Measurements from ENCODE around the gene UBAP2. TPM values are rescaled to one million over a fixed set of nuclear protein-coding genes. Genes with fewer than 3 reads are reported as not detected.

The UBAP2 gene
- total RNA-seq, 2 donors from 2014 or later = 45.7 to 57.0 TPM

GRCh38 chr9:33931326-33931725 lies 117.4 kb downstream of the UBAP2 start:
- peaks cover 98% of the 10 kb centered on the region for H3K36me3 Mint-ChIP-seq (ENCODE audit: low read depth)
- no peak for ATAC-seq (replicated peaks)
- H3K9me3 Mint-ChIP-seq = no peaks in the 10 kb centered on the region
- no peak overlapping the region for H3K4me3 Mint-ChIP-seq
- H3K4me1 Mint-ChIP-seq = peaks cover 4% of the 10 kb centered on the region
- H3K27ac Mint-ChIP-seq = peak overlapping the region; percentile 53
- H3K27me3 Mint-ChIP-seq = no peaks in the 10 kb centered on the region

- peaks cover 95% of the 10 kb centered on the region for H3K36me3 Mint-ChIP-seq (ENCODE audit: low read depth)
- no peak overlapping the region for H3K4me3 Mint-ChIP-seq
- no peaks in the 10 kb centered on the region for H3K27me3 Mint-ChIP-seq
- H3K4me1 Mint-ChIP-seq = peaks cover 4% of the 10 kb centered on the region
- H3K27ac Mint-ChIP-seq = no peak overlapping the region
- ATAC-seq (replicated peaks) = no peak
- no peaks in the 10 kb centered on the region for H3K9me3 Mint-ChIP-seq
Observed at GRCh38 chr9:33927694-33928093, 121.0 kb downstream of the UBAP2 start.

GRCh38 chr9:33926746-33927485 lies 121.8 kb downstream of the UBAP2 start:
- Mint-ChIP-seq H3K4me1 (no peaks in the 10 kb centered on the region), H3K9me3 (no peaks in the 10 kb centered on the region), H3K27ac (no peak overlapping the region), H3K27me3 (no peaks in the 10 kb centered on the region), H3K4me3 (no peak overlapping the region), H3K36me3 (ENCODE audit: low read depth) (peaks cover 95% of the 10 kb centered on the region)
- ATAC-seq (replicated peaks) = no peak

DNA sequence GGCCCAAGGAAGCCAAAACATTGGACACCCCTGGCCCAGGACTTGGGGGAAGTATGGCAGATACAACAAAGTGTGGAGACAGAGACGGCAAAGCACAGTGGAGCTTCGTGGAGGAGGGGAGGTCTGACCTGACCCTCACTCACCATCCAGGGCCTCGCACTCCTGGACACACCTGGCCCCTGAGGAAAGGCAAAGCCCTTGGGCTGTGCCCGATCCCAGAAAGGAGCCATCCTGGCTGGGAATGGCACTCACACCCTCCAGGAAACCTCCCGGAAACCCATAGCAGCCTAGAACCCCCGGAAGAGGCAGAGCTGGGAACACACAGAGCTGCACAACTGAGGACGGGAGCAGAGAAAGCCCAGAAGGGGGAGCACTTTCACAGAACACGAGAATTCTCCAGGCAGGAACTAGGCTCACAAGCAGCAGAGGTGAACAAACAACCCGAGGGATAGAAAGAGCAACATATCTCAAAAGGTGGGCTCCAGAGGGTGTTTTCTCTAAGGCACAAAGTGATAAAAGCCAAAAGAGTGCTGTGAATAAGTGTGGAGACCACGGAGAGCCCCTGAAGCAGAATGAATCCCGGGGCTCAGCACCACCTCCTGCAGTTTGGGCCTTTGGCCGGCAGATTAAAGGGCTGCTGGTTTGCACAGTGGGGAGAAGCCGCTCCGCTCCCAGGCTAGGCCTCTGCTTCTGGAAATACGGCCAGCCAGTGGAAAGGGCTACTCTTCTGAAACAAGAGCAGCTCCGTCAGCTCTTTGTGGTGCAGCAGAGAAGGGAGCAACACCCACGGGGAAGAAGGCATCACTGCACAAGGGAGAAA lies 123.5 kb downstream of the UBAP2 start:
- Mint-ChIP-seq H3K27me3 (no peaks in the 10 kb centered on the region), H3K27ac (peak overlapping the region; percentile 69), H3K4me1 (no peaks in the 10 kb centered on the region), H3K4me3 (no peak overlapping the region), H3K36me3 (ENCODE audit: low read depth) (peaks cover 95% of the 10 kb centered on the region), H3K9me3 (no peaks in the 10 kb centered on the region)
- ATAC-seq (replicated peaks) = peak; percentile 37

GRCh38 chr9:33923998-33924701 lies 124.5 kb downstream of the UBAP2 start:
- H3K4me1 Mint-ChIP-seq = no peaks in the 10 kb centered on the region
- H3K27ac Mint-ChIP-seq = peak overlapping the region; percentile 69
- H3K4me3 Mint-ChIP-seq = no peak overlapping the region
- H3K36me3 Mint-ChIP-seq (ENCODE audit: low read depth) = peaks cover 98% of the 10 kb centered on the region
- no peak for ATAC-seq (replicated peaks)
- no peaks in the 10 kb centered on the region for H3K27me3 Mint-ChIP-seq
- H3K9me3 Mint-ChIP-seq = no peaks in the 10 kb centered on the region

- Mint-ChIP-seq H3K4me3 (no peak overlapping the region), H3K36me3 (ENCODE audit: low read depth) (peaks cover 98% of the 10 kb centered on the region), H3K9me3 (no peaks in the 10 kb centered on the region), H3K4me1 (no peaks in the 10 kb centered on the region), H3K27ac (peak overlapping the region; percentile 58), H3K27me3 (no peaks in the 10 kb centered on the region)
- no peak for ATAC-seq (replicated peaks)
Observed at GRCh38 chr9:33923079-33923478, 125.6 kb downstream of the UBAP2 start.

- H3K4me3 Mint-ChIP-seq = no peak overlapping the region
- H3K27ac Mint-ChIP-seq = peak overlapping the region; percentile 64
- peak; percentile 52 for ATAC-seq (replicated peaks)
- H3K27me3 Mint-ChIP-seq = no peaks in the 10 kb centered on the region
- H3K36me3 Mint-ChIP-seq (ENCODE audit: low read depth) = peaks cover 98% of the 10 kb centered on the region
- H3K9me3 Mint-ChIP-seq = no peaks in the 10 kb centered on the region
- H3K4me1 Mint-ChIP-seq = no peaks in the 10 kb centered on the region
Observed at GRCh38 chr9:33921967-33922895, 126.5 kb downstream of the UBAP2 start.

DNA sequence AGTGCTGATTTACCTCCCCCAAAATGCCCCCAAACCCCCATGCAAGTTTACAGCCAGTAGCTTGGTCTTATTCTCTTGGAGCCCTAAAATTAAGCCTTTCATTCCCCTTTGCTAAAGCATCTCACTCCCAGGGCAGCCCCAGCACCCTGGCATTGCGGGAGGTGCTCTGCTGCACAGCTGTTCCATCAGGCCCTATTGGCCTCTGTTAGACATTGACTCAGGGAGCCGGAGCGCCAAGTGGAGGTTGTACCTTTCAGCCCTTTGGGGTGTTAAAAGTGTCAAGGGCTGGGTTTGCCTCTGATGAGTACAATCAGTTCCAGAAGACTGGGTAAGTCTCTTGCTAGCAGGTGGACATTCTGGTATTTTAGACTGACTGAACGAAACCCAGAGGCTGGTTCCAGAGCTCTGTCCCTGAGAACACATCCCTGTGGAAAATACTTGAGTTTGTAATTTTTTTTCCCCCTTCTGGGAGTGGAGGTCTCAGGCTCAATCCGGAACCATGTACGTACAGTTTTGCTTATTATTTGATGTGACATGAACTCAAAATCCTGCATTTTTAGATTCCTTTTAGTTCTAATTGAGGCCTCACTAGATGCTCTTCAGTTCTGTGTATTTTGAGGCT lies 129.3 kb downstream of the UBAP2 start:
- H3K36me3 Mint-ChIP-seq (ENCODE audit: low read depth) = peaks cover 98% of the 10 kb centered on the region
- H3K9me3 Mint-ChIP-seq = no peaks in the 10 kb centered on the region
- peak overlapping the region; percentile 79 for H3K27ac Mint-ChIP-seq
- H3K4me3 Mint-ChIP-seq = no peak overlapping the region
- H3K4me1 Mint-ChIP-seq = peaks cover 4% of the 10 kb centered on the region
- no peaks in the 10 kb centered on the region for H3K27me3 Mint-ChIP-seq
- ATAC-seq (replicated peaks) = no peak

DNA sequence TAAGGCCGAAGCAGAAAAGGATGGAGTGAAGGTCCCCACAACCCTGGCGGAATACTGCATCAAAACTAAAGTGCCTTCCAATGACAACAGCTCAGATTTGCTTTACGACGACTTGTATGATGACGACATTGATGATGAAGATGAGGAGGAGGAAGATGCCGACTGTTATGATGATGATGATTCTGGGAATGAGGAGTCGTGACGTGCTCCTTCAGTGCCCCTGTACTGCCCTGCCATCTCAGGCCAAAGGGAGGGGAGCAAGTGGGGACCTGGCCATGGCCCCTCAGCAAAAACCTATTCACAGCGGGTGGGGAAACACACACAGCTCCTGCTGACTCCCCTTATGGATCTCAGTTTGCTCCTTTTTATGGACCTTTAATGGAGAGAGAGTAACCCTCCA lies 131.7 kb downstream of the UBAP2 start:
- Mint-ChIP-seq H3K4me1 (peaks cover 4% of the 10 kb centered on the region), H3K27me3 (no peaks in the 10 kb centered on the region), H3K9me3 (no peaks in the 10 kb centered on the region), H3K27ac (no peak overlapping the region), H3K36me3 (ENCODE audit: low read depth) (peaks cover 99% of the 10 kb centered on the region), H3K4me3 (no peak overlapping the region)
- no peak for ATAC-seq (replicated peaks)

- no peak for ATAC-seq (replicated peaks)
- H3K4me3 Mint-ChIP-seq = no peak overlapping the region
- no peaks in the 10 kb centered on the region for H3K27me3 Mint-ChIP-seq
- peak overlapping the region; percentile 47 for H3K27ac Mint-ChIP-seq
- peaks cover 4% of the 10 kb centered on the region for H3K4me1 Mint-ChIP-seq
- no peaks in the 10 kb centered on the region for H3K9me3 Mint-ChIP-seq
- H3K36me3 Mint-ChIP-seq (ENCODE audit: low read depth) = peaks cover 92% of the 10 kb centered on the region
Observed at GRCh38 chr9:33914887-33915628, 133.6 kb downstream of the UBAP2 start.

GRCh38 chr9:33913541-33913940 lies 135.1 kb downstream of the UBAP2 start:
- Mint-ChIP-seq H3K27ac (peak overlapping the region; percentile 56), H3K4me3 (no peak overlapping the region), H3K27me3 (no peaks in the 10 kb centered on the region), H3K9me3 (no peaks in the 10 kb centered on the region), H3K36me3 (ENCODE audit: low read depth) (peaks cover 77% of the 10 kb centered on the region), H3K4me1 (peaks cover 4% of the 10 kb centered on the region)
- ATAC-seq (replicated peaks) = no peak

DNA sequence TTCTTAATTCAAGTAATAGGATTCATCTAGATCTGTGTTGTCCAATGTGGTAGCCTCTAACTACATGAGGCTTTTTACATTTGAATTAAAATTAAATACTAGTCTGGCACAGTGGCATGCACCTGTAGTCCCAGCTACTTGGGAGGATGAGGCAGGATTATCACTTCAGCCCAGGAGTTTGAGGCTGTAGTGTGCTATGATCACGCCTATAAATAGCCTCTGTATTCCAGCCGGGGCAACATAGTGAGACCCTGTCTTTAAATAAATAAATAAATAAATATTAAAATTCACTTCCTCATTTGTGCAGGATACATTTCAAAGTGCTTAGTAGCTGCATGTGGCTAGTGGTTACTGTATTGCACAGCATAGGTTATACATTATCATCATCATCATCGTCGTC lies 139.9 kb downstream of the UBAP2 start:
- H3K36me3 Mint-ChIP-seq (ENCODE audit: low read depth) = peaks cover 48% of the 10 kb centered on the region
- no peaks in the 10 kb centered on the region for H3K27me3 Mint-ChIP-seq
- no peak overlapping the region for H3K4me3 Mint-ChIP-seq
- H3K4me1 Mint-ChIP-seq = peaks cover 14% of the 10 kb centered on the region
- no peaks in the 10 kb centered on the region for H3K9me3 Mint-ChIP-seq
- no peak overlapping the region for H3K27ac Mint-ChIP-seq
- ATAC-seq (replicated peaks) = no peak

GRCh38 chr9:33908114-33908513 lies 140.6 kb downstream of the UBAP2 start:
- peaks cover 48% of the 10 kb centered on the region for H3K36me3 Mint-ChIP-seq (ENCODE audit: low read depth)
- peaks cover 17% of the 10 kb centered on the region for H3K4me1 Mint-ChIP-seq
- no peak overlapping the region for H3K4me3 Mint-ChIP-seq
- ATAC-seq (replicated peaks) = no peak
- no peaks in the 10 kb centered on the region for H3K9me3 Mint-ChIP-seq
- no peak overlapping the region for H3K27ac Mint-ChIP-seq
- H3K27me3 Mint-ChIP-seq = no peaks in the 10 kb centered on the region

Data from activated T-helper 17 cell treated with anti-CD3 and anti-CD28 coated beads, Interleukin-2, amount 50 U/mL, for 72 hours (primary cell).